HG03520 (cell line): ENCODE results near the gene TTLL11.

Experiments
- ATAC-seq: cut with Tn5 transposase; IDR thresholded peaks from one replicate; pipeline ENCODE4 v1.9.1; 2021; ENCODE audit warnings: mild to moderate bottlenecking, moderate library complexity; ENCODE audit not compliant: unreplicated experiment

TTLL11 gene

DNA sequence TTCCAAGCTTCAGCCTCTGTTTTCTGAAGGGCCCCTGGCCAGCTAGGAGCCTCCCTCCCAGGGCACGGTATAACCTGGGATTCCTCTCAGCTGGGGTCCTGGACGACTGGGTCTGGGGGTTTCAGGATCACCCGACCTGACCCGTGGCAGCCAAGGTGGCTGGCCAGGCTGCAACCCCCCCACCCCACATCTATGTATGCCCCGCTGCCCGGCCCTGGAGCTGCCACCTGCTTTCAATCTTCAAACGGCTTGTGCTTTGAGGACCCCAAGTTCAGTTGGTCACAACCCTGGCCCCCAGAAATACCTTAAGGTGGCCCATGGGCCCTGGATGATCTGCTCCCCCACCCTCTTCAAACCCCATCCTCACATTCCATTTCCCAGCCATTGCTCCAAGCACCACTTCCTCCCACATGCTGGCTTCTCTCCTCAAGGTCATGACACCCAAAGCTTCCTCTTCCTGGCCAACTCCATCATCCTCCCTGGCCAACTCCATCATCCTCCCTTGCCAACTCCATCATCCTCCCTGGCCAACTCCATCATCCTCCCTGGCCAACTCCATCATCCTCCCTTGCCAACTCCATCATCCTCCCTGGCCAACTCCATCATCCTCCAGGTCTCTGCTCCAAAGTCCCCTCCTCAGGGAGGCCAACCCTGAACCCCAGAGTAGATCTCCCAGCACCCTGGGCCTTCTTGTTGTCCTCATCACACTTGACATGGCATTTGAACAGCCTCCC lies 17.2 kb upstream of the TTLL11 start:
- no peak for ATAC-seq

DNA sequence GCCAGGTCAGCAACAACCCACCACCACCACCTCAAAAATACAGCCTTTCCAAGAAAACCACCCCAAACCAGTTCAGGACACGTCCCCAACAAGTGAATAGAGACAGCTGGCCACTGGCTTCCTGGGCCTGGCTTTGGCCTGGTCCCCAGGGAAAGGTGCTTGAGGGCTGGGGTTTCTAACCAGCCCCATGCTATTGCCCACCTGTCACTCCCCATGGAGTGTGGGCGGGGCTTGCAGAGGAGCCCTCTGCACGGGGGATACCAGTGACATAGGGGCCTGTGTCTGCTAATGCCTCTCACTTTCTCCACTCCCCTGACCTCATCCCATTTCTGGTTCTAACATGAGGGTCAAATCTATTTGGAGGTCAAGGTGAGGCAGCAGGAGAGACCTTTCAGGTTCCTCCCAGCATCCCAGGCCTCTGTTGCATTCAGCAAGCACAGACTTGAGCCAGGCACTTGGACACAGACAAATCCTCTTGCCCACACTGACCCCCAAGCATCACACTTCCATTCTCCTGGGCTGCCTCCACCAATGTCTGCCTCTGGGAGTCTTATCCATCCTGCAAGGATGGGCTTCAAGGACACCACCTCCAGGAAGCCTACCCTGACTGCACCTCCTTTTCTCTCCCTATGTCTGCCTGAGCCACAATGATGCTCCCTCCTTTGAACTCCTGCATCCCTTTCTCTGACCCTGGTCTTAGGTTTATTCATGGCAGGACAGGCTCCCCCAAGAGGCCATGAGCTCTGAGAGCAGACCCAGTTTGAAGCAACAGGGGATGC lies 16.1 kb upstream of the TTLL11 start:
- no peak for ATAC-seq

DNA sequence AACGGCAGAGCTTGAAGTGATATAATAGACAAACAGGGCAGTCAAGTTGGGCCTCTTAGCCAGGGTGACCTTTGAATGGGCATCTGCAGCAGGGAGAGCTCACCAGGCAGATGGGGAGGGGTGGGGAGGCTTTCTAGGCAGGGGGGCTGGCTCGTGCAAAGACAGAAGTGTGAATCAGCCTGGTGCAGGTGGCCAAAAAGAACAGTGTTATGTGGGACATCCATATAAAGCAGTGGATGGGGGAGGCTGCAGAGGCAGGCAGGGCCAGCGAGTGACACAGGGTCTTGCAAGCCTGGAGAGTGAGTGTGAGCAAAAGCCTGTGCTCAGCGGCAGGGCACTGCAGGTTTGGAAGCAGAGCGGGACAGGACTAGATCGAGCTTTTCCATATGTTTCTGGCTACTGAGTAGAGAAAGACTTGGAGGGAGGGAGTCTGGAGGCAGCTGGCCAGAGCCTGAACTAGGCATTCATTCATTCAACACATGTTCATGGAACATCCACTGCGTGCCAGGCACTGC lies 14.2 kb upstream of the TTLL11 start:
- no peak for ATAC-seq

DNA sequence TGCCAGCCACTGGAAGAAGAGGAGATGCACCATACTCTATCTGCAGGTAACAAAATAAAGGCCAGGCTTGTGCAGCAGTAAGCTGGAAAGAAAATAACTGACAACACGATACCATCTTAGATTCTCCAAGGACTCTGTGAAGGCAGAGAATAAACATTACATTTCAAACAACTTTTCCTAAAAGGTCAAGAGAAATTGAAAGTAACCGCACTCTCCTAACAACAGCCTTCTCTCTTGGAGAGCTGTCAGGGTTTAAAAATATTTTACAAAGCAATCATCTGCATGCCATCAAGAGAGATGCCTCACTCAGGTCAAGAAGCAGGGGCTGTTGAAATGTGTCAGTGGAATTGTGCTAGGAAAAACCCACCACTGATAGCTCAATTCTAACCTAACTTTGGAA lies 13.5 kb upstream of the TTLL11 start:
- no peak for ATAC-seq

DNA sequence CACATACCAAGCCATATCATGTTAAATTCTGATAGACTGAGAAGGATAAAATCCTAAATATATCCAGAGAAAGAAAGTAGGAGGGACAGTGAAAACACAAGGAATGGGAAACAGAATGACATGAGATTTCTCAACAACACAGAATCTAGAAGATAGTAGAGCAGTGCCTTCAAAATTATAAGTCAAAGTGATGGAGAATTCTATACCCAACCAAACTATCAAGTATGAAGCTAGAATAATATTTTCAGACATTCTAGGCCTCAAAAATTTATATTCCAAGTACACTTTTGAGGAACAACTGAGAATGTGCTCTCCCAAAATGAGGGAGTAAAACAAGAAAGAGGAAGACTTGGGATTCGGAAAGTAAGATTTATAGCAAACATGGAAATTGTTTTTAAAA lies 10.9 kb upstream of the TTLL11 start:
- ATAC-seq: no peak

DNA sequence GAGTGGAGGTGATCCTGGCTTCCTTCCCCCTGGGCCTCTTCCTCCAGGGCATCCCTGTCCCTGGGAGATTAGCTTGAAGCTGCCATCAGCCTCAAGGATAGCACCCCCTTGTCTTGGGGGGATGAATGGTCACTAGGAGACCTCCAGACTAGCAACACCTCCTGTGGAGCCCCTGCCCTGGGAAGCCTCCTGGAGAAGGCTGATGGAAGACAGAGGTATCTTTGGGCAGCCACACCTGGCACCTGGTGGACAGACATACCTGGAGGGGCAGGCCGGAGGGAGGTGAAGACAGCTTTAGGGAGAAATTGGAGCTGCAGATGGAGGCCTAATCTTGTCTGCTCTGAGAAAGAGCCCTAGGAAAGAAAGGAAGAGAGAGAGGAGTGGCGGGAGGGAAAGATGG lies 9.0 kb upstream of the TTLL11 start:
- ATAC-seq: no peak

DNA sequence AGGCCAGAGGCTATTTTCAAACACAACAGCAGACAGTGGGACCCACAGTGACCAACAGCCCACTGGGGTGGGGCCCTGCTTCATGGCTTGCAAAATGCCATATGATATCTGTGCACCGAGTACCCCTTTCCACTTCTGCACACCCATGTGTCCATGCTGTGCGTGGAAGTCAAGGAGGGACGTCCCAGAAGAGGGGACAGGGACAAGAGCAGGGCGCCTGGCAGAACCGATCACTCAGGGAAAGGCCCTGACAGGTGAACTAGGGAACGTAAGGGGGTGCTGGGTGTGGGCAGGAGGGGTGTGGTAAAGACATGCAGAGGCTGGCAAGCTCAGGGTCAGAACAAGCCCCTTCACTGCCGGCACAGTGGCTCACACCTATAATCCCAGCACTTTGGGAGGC lies 7.6 kb upstream of the TTLL11 start:
- no peak for ATAC-seq

DNA sequence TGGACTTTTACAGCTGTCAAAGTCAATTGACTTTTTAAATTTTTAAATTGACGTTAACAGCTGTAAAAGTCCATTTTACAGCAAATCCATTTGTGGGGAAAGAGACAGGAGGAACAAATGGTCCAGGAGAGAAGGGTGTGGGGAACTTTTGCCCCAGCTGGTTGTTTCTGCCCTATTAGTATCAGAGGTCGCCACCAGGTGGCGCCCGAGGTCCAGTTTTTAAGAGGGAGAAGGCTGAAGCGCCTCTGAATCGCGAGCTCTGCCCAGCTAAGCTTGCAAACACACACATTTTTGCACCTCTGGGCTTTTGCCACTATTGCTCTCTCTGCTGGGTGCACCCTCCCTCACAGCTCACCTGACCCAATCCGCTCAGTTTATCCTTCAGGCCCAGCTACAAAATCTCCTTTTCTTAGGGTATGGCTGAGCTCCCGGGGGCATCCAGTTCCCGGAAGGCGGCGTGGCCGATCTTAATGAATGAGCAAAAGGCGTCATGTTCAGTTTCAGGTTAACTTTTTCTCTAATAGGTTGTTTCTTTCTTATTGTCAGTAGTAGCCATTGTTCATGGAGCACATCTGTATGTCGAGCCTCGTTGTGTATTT lies 6.3 kb upstream of the TTLL11 start:
- no peak for ATAC-seq

DNA sequence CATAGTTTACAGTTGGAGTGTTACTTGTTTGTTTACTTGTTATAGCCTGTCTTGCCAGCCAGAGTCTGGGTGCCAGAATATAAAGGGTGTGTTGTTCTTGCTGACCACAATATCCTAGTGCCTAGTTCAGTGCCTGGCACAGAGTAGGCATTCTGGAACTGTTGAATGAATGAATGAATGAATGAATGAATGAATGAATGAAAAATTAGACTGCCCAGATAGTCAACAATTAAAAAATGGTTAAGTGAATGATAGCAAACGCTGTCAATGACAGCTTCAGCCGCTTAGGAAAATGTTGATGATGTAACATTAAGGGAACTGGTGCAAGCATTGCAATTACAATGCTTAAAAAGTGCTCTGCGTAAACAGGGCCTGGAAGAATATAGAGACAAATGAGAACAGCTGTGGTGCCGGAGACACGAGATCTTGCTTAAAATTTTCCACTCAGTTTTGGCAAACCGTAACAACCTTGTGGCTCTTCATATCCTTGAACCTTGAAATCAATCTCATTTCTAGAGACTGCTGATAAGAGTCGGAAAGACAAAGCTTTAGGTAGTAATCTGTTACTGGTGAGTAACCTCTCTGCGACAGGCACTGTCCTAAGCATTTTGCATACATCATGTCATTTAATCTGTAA lies 4.7 kb upstream of the TTLL11 start:
- ATAC-seq: no peak

DNA sequence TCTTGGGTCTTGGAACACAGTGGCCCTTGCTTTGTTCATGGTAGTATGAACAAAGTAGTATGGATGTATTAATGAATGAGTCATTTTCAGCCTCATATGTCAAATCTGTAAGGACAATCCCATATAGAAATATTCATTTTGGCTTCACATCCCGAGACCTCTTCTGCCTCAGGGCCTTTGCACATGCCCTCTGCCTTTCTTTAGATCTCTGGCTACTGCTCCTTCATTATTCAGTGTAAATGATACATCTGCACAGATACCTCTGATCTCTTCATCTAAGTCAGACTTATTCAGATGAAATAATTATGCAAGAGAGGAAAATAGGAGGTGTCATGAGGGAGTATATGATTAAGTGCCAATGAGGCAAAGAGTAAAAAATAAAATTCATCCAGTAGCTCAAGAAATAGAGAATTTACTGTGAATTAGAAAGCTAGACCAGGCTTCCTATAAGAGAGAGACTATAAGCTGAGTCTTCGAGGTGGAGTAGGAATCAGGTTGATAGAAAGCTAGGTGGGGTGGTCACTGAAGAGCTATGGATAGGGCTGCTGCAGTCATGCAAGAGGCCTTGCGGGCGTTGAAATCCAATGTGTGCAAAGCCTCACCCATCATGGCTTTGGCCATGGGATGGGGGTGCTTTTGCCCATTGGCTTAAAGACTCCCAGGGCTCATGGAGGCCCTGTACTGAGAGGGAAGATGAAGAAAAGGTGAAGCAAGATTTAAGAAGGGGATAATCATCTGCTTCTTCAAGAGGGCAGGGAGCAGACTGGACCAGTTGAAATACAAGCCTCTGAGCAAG lies 3.7 kb upstream of the TTLL11 start:
- no peak for ATAC-seq

DNA sequence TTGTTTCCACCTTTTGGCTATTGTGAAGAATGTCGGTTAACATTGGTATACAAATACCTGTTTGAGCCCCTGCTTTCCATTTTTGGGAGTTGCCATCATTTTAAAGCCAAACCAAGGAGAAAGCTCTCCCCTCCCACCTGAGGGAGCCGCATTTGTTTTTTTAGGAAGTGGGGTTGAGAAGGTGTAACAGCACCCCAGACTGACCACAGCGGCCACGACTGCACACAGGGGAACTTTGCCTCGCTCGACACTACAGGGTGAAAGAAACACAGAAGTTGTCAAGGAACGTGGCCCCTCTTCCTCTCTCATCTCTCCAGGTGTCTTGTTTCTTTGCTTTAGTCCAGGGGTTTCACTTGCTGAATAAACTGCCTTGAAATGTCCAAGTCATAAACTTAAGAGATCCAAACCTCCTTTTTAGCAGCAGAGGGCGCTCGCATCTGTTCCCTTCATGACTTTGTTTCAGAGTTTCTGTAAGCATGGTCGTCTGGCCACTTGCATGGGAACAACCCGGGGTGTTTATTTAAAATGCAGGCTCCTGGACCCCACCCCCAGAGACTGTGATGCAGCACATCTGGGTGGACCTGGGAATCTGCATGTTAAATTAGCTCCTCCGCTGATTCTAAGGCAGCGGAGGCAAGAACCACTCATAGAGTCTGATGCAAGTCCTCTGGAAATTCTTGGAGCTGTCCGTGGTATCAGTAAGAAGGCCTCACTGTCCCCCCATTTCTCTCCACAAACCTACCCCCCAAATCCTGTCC lies 2.1 kb upstream of the TTLL11 start:
- no peak for ATAC-seq

DNA sequence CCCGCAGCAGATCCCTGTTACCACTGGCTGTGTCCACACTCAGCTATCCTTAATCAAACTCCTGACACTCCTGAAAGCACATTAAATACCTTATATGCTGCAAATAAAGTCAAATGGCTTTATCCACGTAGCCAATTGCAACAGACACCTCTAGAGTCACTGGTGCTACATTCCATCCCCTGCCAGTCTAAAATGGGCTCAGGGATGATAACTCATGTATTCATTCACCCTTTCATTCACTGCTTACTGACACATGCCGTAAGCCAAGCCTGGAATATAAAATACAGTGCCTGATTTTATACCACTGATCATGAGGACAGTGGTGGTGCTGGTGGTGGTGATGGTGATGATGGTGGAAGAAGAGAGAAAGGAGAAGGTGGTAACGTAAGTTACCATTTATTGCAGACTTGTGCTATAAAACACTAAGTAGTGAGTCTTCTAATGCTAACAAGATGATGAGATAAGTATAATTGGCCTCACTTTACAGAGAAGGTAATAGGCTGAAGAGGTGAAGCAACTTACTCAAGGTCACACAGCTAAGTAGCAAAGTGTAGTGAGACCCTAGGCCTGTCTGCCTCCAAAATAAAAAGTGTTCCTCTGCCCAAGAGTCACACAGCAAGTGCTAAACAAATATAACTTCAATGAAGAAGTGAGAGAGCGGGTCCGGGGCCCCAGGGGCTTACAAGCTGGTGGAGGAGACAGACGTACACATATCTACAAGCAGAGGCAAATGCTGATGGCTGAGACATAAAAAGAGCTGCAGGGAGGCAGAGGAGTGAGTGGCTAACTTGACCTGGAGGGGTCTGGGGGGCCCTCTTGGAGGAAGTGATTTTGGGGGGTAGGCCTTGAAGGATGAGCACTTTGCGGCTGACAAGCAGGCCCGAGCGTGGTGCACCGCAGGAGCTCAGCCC lies 1.2 kb downstream of the TTLL11 start:
- ATAC-seq: no peak

DNA sequence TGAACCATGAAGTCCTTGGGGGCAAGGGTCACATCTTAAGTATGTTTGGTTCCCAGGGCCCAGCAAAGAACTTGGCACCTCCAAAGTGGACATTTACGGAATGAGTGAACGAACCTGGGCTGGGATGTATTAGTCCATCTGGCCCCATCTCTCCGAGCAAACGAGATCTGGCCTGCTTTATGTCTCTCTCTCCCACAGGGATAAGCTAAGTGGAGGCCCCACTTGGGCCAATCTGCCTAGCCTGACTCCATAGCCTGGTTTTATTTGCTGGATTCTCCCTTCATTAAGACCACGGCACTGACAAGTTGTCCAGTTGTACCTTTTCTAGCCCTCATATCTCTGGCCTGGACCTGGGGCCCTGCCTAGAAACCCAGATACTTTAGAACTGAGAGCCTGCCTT lies 2.1 kb downstream of the TTLL11 start:
- ATAC-seq: no peak

DNA sequence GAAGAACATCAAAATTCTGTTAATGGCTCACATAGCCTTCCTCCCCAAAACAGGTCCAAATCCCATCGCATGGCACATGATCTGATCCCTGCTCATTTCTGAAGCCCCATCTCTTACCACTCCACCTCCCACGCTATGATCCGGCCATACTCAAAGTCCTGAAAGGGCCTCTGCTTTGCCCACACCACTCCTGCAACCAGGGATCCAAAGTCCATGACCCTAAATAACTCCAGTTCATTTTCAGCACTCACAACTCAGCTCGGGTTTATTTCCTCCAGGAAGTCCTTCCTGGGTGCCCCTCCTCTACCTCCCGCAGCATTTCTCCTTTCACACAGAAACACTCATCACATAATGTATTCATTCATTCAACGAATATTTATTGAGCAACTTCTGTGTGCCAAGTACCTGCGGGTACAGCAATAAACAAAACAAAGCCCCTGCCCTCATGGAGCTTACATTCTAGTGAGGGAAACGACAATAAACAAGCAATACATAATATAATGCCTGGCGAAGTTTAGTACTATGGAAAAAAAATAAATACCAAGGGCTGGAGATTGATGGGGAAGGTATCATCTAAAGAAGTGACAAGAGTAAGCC lies 2.7 kb downstream of the TTLL11 start:
- no peak for ATAC-seq

DNA sequence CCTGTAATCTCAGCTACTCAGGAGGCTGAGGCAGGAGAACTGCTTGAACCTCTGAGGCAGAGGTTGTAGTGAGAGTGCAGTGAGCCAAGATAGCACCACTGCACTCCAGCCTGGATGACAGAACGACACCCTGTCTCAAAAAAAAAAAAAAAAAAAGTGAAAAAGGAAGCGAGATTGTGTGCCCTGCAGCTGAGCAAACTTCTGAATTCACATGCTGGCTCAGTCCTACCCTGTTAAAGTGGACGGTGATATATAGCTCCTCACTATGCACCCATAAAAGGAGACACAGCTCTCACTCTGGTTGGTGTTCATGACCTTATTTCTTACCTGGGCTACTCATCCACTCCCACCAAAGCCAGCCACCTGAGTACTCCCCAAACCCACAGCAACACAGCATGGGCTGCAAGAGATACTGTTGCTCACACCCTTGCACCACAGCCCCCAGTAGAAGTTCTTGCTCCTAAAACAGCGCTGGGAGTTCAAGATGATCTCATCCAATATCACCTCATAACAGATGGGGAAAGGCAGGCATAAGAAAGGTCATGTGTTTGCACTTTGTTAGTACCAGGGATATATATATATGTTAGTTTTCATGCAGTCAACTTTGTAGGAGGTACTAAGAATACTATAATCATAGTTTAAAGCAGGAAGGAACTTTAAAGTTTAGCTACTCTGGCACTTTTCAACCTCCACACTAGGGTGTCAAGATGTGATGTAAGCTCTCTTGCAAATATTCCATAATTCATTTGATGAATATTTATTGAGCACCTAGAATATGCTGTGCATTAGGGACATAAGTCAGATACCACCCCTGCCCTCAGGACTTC lies 4.0 kb downstream of the TTLL11 start:
- ATAC-seq: no peak

DNA sequence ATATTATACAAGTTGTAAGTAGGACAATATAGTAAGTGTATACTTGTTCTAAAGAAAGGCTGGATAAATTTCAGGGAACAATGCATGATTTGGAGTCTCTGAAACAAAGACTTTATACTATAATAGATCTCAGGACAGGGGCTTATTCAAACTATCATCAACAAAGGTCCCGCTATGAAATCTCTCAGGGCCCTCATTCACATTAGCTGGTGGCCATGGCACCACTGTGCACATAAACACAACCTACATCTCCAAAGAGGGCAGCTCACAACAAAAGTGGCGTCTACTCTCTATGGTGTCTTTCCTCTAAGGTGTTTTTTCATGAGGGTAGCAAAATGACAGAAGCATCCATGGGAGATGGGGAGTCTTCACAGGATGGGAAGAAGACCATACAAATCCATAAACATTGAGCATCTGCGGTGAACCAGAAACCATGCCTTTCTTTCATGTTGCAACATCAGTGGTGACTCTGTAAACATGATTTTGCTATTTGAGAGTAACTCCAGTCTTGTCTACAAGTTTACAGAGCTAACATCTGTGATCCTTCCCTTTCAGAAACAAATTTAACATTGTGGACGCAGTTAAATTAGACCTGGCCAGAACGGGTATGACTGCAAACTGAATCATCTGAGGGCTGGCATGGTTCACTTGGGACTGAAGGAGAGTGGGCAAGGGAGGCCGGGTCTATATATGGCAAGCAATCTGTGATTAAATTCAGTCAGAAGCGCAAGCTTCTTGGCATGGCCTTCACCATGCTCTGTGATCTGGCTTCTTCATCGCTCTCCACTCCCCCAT lies 5.5 kb downstream of the TTLL11 start:
- ATAC-seq: no peak

DNA sequence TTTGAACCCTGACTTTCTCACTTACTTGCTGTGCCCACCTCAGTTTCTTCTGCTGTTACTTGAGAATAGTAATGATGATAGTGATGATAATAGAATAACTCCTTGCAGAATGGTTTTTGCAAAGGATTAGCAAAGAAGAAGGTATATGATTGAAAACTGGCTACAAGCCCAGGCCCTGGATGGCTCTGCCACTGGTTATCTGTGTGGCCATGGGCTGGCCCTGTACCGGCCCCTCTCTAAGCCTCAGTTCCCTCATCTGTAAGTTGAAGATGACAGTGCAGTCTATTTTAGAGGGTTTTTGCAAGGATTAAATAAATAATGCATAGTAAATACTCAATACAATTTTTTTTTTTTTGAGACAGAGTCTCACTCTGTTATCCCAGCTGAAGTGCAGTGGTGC lies 6.2 kb downstream of the TTLL11 start:
- ATAC-seq: no peak
